Endothelial cell of hepatic sinusoid (primary cell): Measurements from ENCODE around the gene TMEM17.

ENCODE experiments used
- in situ Hi-C: cut with HindIII; loops from 2 replicates; pipeline ENCODE4 v1.10.0; 2017; ENCODE audit warnings: low sequenced_read_pairs

Gene TMEM17

DNA sequence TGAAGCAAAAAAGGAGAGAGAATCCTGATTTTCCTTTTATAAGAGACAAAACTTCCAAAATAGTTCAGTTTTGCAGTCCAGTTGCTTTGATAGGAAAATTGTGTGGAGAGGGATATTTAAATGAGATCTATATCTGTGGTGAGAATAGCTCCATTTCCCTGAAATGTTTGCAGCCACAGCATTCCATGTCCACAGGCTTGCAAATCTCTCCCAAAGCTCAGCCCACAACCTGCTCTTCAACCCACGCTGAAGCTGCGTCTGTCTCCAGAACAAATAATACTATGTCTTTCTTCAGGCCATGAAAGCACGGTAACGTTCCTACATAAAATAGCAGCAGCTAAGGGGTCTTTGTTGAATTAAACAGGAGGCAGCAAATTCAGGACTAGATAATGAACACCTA, 31.8 kb downstream of the TMEM17 start:
- in situ Hi-C loops, result no loop called here

DNA sequence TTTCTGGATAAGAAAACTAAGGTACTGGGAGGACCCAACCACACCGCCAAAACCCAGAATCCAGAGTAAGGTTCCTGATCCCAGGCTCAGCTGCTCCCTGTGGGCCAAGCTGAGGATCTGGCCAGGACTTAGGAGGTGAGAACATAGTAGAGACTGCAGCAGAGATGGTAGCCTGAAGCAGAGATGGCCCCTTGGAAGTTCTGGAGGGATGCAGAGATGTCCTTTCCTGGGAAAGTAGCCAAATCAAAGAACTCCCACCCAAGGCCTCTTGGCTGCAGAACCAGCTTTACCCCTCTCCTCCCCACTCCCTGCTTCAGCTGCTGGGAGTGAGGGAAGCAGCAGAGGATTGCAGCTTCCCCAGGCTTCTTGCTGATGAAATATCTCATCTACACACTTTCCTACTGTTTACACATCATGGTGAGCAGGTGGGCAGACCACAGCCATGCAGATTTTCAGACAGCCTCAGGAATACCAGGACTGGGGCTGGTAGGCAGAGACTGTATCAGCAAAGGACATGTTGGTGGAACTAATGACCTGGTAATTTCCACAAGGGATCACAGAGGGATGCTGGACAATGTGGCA, 32.7 kb downstream of the TMEM17 start:
- in situ Hi-C loops, result no loop called here

DNA sequence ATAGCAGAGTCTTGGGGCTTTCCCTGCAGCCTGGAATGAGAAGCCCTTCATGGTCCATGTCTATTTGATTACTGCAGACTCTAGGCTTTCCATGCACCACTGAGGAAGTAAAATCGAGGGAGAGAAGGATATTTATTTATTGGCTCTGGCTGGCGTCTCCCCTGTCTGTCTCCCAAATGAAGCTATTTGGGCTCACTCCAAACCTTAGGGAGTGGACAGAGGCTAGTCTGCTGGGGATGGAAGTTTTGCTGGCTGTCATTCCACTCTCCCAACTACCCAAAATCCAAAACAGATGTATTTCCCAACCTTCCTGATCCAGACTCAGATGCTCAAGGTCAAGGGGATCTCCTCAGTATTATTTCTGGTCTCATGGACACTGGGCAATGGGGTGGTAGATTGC, 33.7 kb downstream of the TMEM17 start:
- in situ Hi-C loops, result no loop called here

DNA sequence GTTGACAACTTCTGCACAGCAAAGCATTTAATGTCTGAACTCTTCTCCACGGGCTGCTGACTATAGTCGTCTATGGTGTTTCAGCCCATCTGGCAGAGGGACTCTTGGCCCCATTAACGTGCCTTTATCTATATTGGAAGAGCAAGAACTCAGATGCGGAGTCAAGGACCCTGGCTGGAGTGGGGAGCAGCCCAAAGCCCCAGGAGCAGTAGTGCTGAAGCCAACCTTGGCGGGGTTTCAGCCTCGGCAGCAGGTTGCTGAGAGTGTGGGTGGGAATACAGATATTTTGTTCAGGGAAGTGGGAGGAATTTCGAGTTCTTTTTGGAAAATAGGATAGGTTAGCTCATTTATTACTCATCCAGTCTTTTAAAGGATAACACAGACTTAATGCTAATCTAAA, 34.2 kb downstream of the TMEM17 start:
- in situ Hi-C loops, result no loop called here

DNA sequence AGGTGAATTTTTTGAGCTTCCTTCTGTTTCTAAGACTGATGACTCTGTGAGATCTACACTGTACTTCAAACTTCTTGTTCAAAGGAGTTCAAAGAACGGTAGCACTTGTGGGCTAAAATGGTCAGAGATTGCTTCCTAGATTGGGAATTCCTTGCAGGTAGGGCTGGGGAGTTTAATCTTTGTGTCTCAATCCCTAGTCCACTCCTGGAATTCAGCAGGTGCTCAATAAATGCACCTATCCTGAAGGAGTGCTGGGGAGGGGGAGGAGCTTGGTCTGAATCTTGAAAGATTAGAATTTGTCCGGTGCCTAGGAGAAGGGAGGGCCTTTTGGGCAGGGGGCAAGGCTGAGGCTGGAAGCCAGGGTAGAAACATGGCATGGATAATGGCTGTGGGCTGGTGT, 34.6 kb downstream of the TMEM17 start:
- in situ Hi-C loops, result no loop called here

DNA sequence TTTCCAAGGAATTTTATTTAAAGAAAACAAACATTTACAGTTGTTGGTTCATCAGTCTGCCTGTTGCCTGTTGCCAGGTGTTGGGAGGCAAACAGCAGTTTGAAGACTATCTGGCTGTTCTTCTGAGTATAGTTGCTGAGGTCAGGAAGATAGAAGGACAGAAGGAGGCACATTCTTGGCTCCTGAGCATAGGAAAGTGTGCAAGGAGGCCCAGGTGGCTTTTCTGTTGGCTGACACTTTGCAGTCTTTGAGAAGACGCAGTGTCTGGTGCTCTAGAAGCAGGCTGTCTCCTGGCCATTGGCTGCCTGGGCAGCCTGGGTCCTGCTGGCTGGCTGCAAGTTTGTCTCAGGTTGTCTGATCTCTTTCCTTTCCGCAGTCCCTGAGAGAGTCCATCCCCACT, 36.4 kb downstream of the TMEM17 start:
- in situ Hi-C loops, result no loop called here

DNA sequence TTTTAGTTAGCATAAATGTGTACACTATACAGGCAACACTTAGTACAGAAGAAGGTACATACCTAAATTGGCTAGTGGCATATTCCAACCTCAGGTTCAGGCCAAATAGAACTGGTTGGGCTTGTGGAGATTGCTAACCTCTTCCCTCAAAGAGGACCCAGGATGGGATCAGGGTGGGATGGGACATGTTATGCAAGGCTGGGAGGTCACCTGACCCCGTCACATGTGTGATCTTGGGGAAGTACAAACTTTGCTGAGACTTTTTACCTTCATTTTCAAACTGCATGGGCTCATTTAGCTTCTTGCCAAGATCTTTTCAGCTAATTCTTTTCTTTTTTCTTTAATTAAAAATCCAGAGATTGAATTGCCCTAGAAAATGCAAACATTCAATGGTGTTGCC, 36.9 kb downstream of the TMEM17 start:
- in situ Hi-C loops, result no loop called here

DNA sequence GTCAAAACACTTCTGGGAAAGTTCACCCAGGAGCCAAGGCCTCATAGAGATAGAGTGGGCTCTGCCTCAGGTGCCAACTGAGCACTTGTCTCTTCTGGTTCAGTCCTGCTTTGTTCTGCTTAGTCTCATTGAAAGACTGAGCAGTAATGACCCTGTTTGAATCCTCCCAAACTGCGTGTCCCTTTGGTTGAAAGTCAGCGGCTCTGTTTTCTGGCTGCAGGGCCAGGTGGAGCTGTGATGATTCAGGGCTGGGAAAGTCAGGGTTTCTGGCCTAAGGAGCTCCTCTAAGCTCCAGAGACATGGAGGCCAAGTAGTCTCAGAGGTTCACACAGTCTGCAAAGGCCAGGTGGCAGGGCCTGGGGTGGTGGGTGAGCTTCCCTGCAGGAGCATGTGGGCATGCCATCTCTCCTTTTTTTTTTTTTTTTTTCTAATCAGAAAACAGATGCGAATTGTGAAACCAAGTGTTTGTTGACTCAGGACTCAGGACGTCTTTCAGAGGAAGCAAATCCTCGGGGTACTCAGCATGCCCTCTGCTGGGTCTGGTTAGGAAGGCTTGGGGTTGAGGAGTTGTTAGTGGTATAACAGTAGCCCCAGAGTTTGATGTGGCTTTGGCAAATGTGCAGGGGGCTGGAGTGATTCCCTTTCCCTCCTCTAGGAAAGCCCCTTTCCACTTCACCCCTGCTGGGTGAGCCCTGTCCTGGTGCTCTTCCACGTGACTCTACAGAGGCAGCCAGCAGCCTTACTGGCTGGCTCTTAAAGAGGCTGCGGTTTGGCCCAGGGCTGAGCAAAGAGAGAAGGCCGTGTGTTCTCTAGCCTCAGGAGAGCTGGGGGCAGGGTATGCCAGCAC, 38.3 kb downstream of the TMEM17 start:
- in situ Hi-C loops, result no loop called here

DNA sequence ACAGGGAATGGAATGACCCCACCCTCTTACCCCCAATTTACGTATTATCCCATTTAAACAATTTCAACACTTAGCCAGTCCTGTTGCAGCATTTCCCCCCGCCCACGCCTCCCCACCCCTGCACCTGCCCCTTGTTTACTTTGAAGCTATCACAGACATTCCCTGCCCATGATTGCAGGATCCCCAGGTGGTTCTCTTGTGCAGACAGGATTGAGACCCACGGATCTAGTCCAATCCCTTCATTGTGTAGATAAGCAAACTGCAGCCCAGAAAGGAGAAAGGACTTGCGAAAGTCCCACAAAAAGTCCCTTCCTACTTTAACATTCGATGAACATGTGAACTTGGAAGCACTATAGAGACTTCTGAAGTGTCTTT, 38.9 kb downstream of the TMEM17 start:
- in situ Hi-C loops, result no loop called here

DNA sequence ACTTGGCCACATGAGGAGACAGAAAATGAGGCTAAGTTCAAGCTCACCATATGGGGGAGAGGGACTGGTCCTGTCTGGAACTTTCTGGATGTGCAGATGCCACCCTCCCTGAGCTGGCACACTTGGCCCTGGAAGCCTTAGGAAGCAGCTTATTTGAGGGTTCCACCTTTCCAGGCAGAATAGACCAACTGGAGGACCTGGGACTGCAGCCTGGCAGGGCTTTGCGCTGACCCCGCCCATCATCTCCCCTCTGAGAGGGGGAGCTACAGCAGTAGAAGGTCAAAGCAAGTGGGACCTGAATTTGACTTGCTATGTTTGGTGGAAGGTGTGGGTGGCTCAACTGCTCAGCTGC, 39.5 kb downstream of the TMEM17 start:
- in situ Hi-C loops, result no loop called here

DNA sequence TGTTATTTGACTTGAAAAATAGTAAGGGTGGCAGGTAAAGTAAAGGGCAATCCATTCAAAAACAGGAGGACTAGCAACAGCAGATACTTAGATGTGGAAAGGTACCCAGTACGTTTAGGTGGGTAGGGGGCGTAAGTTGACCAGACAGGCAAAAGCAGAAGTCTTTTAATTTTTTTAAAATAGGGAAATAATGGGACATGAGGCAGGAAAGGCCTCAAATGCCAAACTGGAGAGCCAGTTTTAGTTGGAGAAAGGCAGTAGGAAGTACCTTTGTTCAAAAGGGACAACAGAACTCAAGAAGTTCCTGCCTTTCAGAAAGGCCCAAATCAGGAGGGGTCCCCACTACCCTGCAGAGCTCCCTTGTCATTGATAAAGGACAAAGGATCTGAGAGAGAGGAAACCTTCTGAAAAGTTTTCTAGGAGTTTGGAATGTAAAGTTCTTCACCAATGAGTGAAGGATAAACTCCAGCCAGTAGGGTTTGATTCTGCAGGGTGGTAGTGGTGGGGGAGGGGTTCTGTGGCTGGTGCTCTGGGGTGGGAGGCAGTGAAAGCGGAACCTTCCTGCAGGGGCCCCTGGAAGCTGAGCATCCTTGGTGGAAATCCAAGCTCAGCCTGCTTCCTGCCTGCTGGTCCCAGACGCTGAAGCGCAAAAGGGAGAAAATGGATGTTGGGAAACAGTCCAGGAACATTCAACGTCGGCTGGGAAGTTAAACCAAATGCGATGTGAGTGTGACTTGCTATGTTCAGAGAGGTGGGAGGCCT, 40.1 kb downstream of the TMEM17 start:
- in situ Hi-C loops, result no loop called here

DNA sequence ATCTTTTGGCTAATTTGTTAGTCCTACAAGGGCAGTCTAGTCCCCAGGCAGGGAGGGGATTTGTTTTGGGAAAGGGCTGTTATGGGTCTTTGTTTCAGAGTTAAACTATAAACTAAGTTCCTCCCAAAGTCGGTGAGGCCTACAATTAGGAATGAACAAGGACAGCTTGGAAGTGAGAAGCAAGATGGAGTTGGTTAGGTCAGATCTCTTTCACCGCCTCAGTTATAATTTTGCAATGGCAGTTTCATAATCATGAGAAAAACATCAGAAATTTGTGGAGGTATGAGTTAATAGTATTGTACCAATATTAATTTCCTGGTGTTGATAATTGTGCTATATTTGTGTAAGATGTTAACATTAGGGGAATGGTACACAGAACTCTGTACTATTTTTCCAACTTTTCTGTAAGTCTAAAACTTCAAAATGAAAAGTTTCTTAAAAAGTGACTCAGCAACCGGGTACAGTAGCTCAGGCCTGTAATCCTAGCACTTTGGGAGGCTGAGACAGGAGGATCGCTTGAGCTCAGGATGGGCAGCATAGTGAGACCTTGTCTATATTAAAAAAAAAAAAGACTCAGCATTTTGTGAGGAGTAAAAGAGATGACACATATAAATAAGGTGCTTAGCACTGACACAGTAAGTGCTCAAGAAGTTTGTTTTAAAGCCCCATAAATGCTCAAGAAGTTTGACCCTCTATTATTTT, 40.8 kb downstream of the TMEM17 start:
- in situ Hi-C loops, result no loop called here

DNA sequence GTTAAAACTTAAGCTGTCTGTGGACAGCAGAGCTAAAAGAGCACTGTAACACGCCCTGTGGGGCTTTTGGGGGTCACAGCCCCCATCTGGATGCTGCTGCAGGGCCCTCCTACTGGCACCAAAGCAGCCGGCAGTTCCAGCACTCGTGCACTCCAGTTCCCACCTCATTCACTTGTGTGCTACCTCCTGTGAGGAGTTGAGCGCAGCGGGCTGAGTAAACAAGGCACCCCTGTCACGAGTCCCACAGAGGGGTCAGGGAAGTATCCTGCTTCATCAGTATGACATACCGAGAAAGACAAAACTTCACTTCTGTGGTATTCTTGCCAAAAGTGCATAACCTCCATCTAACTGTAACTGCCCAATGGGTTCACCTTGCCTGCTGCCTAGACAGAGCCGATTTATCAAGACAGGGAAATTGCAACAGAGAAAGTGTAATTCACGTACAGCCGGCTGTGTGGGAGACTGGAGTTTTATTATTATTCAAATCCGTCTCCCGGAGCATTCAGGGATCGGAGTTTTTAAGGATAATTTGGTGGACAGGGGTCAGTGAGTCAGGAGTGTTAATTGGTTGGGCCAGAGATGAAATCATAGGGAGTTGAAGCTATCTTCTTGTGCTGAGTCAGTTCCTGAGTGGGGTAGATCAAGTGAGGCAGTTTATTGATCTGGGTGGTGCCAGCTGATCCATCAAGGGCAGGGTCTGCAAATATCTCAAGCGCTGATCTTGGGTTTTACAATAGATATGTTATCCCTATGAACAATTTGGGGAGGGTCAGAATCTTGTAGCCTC, 41.6 kb downstream of the TMEM17 start:
- in situ Hi-C loops, result no loop called here

DNA sequence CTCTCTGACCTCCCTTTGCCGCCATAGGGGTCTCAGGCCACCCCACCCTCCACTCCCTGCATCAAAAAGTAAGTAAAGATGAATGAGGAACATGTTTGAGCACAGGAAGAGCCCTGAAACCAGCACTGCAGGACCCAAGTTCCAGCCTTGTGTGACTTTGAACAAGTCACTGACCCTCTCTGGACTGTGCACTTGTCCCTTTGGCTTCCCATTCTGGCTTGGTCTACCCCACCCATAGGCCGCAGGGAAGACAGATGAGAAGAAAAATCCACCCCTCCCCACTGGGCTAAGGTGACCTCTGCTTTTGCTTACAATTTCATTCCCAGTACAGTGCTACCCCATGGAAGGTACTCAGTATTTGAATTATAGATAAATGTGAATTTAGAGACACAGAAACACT, 43.8 kb downstream of the TMEM17 start:
- in situ Hi-C loops, result no loop called here

DNA sequence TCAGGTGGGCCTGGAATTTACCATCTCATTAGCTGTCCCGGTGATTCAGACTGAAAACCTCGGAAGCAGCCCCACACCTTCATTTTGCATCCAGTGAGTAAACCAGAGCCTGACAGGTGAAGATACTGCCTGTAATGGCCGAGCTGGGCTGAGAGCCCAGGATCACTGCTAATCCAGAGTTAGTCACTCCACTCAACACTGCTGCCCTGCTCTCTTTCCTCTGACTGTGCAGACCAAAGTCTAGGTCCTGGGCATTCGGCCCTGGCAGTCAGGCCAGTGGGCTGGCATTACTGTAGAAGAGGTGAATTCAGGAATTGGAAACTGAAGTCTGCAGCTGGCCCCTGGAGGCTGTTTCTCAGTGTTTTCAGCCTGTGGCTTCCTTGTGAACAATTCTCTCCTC, 44.3 kb downstream of the TMEM17 start:
- in situ Hi-C loops, result no loop called here

DNA sequence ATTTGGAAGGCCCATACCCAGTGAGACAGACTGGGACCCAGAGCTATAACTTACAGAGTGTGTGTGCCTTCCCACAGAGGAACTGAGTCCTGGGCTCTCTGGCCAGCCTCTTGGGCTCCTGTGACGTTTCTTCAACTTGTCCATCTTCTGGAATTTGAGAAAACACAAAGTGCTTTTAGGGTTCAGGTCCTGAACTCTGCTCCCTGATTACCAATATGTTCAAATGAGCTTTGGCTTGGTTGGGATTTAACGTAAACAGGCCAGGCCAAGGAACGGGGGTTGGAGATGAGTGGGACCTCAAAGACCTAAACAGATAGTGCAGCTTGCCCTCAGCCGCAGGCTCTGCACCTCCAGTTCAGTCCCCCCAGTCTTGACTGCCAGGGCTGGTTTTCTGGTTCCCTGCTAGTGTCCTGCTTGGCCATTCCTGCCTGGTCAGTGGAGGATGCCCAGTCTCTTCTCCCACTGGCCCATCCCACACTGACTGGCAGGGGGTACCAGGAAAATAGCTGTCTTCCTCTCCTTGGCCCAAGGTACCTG, 44.9 kb downstream of the TMEM17 start:
- in situ Hi-C loops, result no loop called here

DNA sequence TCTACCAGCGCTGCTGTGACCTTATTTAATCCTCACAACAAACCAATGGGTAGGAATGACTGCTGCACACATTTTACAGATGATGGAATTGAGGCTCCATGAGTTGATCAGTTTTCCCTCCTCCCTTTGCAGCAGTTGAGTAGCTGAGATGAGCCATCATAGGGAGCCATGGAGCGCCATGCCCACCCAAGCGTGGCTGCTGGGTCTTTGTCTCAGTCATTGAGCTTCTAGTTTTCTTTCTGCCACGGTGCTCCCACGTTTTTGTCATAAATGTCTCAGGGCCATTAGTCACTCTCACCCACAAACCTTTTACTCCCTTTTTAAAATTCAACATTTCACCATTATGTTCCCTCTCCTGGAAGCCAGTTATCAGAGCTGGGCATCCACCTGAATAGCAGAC, 45.8 kb downstream of the TMEM17 start:
- in situ Hi-C loops, result no loop called here

DNA sequence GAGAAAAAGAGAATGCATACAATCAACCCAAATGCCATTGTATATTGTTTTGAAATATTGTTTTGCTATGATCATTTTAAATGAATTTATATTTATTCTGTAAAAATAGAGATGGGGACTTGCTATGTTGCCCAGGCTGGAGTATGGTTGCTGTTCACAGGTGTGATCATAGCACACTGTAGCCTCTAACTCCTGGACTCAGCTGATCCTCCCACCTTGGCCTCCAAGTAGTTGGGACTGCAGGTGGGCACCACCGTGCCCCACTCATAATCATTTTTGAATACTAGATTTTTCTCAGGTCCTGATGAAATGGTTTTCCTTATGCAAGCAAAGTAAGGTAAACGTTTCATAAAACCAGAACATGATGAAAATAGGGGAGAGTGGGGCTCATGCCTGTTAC, 46.3 kb downstream of the TMEM17 start:
- in situ Hi-C loops, result loop anchor here (5.0 kb wide), 1 partner anchor 318 kb away; no protein-coding TSS in a partner anchor

DNA sequence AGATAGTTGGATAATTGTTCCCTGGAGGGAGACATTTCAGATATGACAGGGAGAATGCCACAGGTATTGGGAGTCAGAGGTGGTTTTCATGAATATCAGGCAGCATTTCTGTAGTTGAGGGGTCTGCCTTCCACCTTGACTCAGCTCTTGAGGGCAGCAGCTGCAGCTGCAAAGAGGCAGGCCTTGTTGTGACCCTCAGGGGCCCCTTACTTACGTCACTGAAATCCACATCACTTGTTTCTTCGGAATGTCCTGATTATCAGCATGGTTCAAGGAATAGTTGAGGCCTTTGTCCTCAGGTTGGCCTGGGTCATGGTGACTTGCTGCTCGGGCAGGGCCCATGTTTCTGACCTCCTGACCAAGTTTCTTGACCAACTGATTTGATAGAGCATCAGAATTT, 46.9 kb downstream of the TMEM17 start:
- in situ Hi-C loops, result loop anchor here (5.0 kb wide), 1 partner anchor 318 kb away; no protein-coding TSS in a partner anchor

DNA sequence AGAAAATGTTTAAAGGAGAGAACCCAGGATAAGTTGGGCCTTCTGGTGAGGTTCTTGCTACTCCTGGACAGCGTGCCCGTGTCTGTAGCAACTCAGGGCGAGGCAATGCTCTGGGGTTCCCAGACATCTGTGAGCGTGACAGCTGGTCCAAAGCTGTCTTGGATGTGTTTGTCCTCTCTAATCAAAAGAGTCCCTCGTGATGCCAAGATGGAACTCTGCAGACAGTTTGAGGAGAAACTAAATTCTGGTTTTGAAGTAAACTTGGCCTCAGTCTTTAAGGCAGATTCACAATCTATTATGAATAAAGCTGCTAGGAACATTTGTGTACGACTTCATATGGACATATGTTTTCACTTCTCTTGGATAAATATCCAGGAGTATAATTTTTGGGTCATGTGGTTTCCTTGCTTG, 47.3 kb downstream of the TMEM17 start:
- in situ Hi-C loops, result loop anchor here (5.0 kb wide), 1 partner anchor 319 kb away; no protein-coding TSS in a partner anchor
